PC-9 (cell line): Measurements from ENCODE around the gene METTL6. TPM values are rescaled to one million over a fixed set of nuclear protein-coding genes. Genes with fewer than 3 reads are reported as not detected.
"Not testable (repeated sequence)": the region's sequence is repeated elsewhere in the genome, so short reads cannot be mapped to it uniquely, and the experiment has no call there.

Experiments used
- BruUV-seq: library from RNA; stranded (reverse); fragments of 400-500 nt; replicated peaks from 2 replicates; lab custom pipeline; 2021; lab: Mats Ljungman, UMichigan
- CTCF ChIA-PET: fragments of 300-600 bp; sonication (Branson Sonifier 250); formaldehyde crosslinking; loops from one replicate; lab custom pipeline; 2022; ENCODE audit warnings: antibody characterized with exemption; lab: Charles Lee
- POLR2A ChIA-PET: fragments of 300-600 bp; sonication (Branson Sonifier 250); formaldehyde crosslinking; loops from one replicate; lab custom pipeline; 2022; ENCODE audit warnings: antibody characterized with exemption; ENCODE audit not compliant: unreplicated experiment; lab: Charles Lee
- DNase-seq, 2 experiments: peaks; one replicate each; pipeline versions ENCODE4 v3.0.0 to v3.0.0-alpha.2; 2015 to 2022; ENCODE audit warnings: mixed read lengths in 1 of 2
- H2AFZ ChIP-seq: fragments of 200-600 bp; sonication (generic); 2 replicates; pipeline ENCODE4 v1.8.1; 2017; ENCODE audit warnings: antibody characterized with exemption
- H3F3A ChIP-seq: fragments of 200-600 bp; sonication (generic); 2 replicates; pipeline ENCODE4 v1.8.1; 2017; ENCODE audit warnings: antibody characterized with exemption, mild to moderate bottlenecking, low read depth; ENCODE audit not compliant: insufficient read depth
- H3K27ac ChIP-seq: fragments of 200-600 bp; sonication (generic); 2 replicates; pipeline ENCODE4 v1.6.1; 2016; ENCODE audit warnings: mixed run types
- H3K27me3 ChIP-seq: fragments of 200-600 bp; sonication (generic); 2 replicates; pipeline ENCODE4 v1.6.1; 2016; ENCODE audit warnings: low read depth, mixed run types; ENCODE audit not compliant: insufficient read depth
- H3K36me3 ChIP-seq: fragments of 200-600 bp; sonication (generic); 2 replicates; pipeline ENCODE4 v1.6.1; 2016; ENCODE audit warnings: low read depth, mixed run types
- H3K4me1 ChIP-seq: fragments of 200-600 bp; sonication (generic); replicated peaks from 2 replicates; pipeline ENCODE4 v1.6.1; 2016; ENCODE audit warnings: mixed run types; ENCODE audit not compliant: insufficient read depth
- H3K4me2 ChIP-seq: fragments of 200-600 bp; sonication (generic); 2 replicates; pipeline ENCODE4 v1.6.1; 2017; ENCODE audit warnings: mixed run types
- H3K4me3 ChIP-seq: fragments of 200-600 bp; sonication (generic); 2 replicates; pipeline ENCODE4 v1.6.1; 2016; ENCODE audit warnings: mixed run types
- H3K79me2 ChIP-seq: fragments of 200-600 bp; sonication (generic); 2 replicates; pipeline ENCODE4 v1.6.1; 2017; ENCODE audit warnings: low read depth, mixed run types
- H3K9me2 ChIP-seq: fragments of 200-600 bp; sonication (generic); 2 replicates; pipeline ENCODE4 v1.8.1; 2017; ENCODE audit warnings: mild to moderate bottlenecking; ENCODE audit not compliant: insufficient read depth
- H3K9me3 ChIP-seq: fragments of 200-600 bp; sonication (generic); 2 replicates; pipeline ENCODE4 v1.8.1; 2016; ENCODE audit warnings: low read depth; ENCODE audit not compliant: insufficient read depth
- H4K20me1 ChIP-seq: fragments of 200-600 bp; sonication (generic); 2 replicates; pipeline ENCODE4 v1.8.1; 2017; ENCODE audit not compliant: insufficient read depth
- EZH2 ChIP-seq: fragments of 200-600 bp; sonication (generic); IDR thresholded peaks from 2 replicates; pipeline ENCODE4 v1.8.0; 2017; ENCODE audit warnings: antibody characterized with exemption, low read depth
- intact Hi-C: fragments of 100-400 bp; cut with micrococcal nuclease; formaldehyde crosslinking; loops from one replicate; pipeline ENCODE4 v1.10.0; 2022; ENCODE audit not compliant: unreplicated experiment
- total RNA-seq: library from RNA; stranded (reverse); gene quantifications from 2 replicates; pipeline ENCODE4 v1.2.3, GENCODE V29; 2021
- TF ChIP-seq, protein P1 (sequence below): fragments of 200-600 bp; sonication (generic); conservative IDR thresholded peaks from 2 replicates; pipeline ENCODE4 v1.6.1; 2017; ENCODE audit warnings: mixed run types, antibody characterized with exemption, mild to moderate bottlenecking, moderate library complexity

The METTL6 gene
- total RNA-seq, 1 experiment from 2014 or later, result 17.2 TPM

DNA sequence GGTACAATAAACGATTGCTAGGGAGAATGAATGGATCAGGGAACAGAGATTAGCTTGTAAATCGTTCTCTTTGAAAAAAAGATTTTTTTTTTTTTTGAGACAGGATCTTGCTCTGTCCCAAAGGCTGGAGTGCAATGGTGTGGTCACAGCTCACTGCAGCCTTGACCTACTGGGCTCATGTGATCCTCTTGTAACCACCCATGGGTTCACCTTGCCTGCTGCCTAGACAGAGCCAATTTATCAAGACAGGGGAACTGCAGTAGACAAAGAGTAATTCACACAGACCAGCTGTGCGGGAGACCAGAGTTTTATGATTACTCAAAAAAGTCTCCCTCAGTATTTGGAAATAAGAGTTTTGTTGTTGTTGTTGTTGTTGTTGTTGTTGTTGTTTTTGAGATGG, 39.6 kb downstream of the METTL6 start:
- POLR2A ChIA-PET, result no interaction called here
- H3K4me3 ChIP-seq, result no peak overlapping the region
- H3K79me2 ChIP-seq, result no peaks in the 10 kb centered on the region
- H3K4me2 ChIP-seq, result peak overlapping the region; percentile 32
- DNase-seq, result no peak
- intact Hi-C loops, result no loop called here
- H2AFZ ChIP-seq, result 0 out of 2 replicates have a peak overlapping the region, but pooled peaks have one; percentile 2
- peaks cover 12% of the 10 kb centered on the region for H3K4me1 ChIP-seq
- H3K9me2 ChIP-seq, result no peaks in the 10 kb centered on the region
- peak overlapping the region; percentile 40 for H3K27ac ChIP-seq
- TF ChIP-seq EZH2, result no peak
- TF ChIP-seq, protein P1, sequence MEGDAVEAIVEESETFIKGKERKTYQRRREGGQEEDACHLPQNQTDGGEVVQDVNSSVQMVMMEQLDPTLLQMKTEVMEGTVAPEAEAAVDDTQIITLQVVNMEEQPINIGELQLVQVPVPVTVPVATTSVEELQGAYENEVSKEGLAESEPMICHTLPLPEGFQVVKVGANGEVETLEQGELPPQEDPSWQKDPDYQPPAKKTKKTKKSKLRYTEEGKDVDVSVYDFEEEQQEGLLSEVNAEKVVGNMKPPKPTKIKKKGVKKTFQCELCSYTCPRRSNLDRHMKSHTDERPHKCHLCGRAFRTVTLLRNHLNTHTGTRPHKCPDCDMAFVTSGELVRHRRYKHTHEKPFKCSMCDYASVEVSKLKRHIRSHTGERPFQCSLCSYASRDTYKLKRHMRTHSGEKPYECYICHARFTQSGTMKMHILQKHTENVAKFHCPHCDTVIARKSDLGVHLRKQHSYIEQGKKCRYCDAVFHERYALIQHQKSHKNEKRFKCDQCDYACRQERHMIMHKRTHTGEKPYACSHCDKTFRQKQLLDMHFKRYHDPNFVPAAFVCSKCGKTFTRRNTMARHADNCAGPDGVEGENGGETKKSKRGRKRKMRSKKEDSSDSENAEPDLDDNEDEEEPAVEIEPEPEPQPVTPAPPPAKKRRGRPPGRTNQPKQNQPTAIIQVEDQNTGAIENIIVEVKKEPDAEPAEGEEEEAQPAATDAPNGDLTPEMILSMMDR, result no peak
- CTCF ChIA-PET, result interaction anchor here (0.7 kb wide), 1 partner anchor 273 kb away, joined by 3 read pairs; no protein-coding TSS in a partner anchor
- H3K27me3 ChIP-seq, result no peaks in the 10 kb centered on the region
- peaks cover 14% of the 10 kb centered on the region; the same call in 1 of the 2 replicates for H3F3A ChIP-seq
- no peaks in the 10 kb centered on the region for H3K36me3 ChIP-seq
- BruUV-seq, result no TSS peak
- H3K9me3 ChIP-seq, result peaks cover 13% of the 10 kb centered on the region; the same call in 1 of the 2 replicates
- no peaks in the 10 kb centered on the region for H4K20me1 ChIP-seq

DNA sequence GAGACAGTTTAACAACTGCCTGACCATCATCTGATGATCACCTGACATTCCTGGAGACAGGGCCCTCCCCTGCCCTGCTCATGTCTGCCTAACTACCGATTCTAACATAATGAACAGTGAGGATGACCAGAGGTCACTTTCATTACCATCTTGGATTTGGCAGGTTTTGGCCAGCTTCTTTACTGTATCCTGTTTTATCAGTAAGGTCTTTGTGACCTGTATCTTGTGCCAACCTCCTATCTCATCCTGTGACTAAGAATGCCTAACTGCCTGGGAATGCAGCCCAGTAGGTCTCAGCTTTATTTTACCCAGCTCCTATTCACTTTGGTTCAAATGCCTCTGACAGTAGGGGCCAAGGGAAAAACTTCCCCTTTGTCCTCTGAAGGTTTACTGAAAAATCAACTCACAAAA, 40.2 kb downstream of the METTL6 start:
- ChIA-PET CTCF (interaction anchor here (0.7 kb wide), 1 partner anchor 272 kb away, joined by 3 read pairs; no protein-coding TSS in a partner anchor), POLR2A (no interaction called here)
- BruUV-seq, result no TSS peak
- Histone ChIP-seq H3K9me2 (no peaks in the 10 kb centered on the region), H3K27ac (peak overlapping the region; percentile 40), H4K20me1 (no peaks in the 10 kb centered on the region), H3K79me2 (no peaks in the 10 kb centered on the region), H3K36me3 (no peaks in the 10 kb centered on the region), H2AFZ (0 out of 2 replicates have a peak overlapping the region, but pooled peaks have one; percentile 2), H3K27me3 (no peaks in the 10 kb centered on the region), H3K9me3 (peaks cover 13% of the 10 kb centered on the region; the same call in 1 of the 2 replicates), H3K4me2 (peak overlapping the region; percentile 32), H3K4me1 (peaks cover 12% of the 10 kb centered on the region), H3K4me3 (no peak overlapping the region), H3F3A (peaks cover 14% of the 10 kb centered on the region; the same call in 1 of the 2 replicates)
- DNase-seq, result peak; percentile 34 to 65
- intact Hi-C loops, result no loop called here
- no peak for TF ChIP-seq EZH2
- TF ChIP-seq, protein P1, result no peak

DNA sequence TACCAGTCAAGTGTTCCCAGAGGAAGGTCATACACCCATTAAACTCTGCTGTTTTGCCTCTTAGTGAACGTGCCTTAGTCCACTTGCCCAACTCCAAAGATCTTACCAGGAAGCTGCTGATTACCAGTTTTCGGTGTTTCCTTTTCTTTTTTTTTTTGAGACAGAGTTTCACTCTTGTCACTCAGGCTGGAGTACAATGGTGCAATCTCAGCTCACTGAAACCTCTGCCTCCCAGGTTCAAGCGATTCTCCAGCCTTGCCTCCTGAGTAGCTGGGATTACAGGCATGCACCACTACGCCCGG, 40.7 kb downstream of the METTL6 start:
- H3K27ac ChIP-seq, H4K20me1 ChIP-seq, H3K4me2 ChIP-seq, H3K79me2 ChIP-seq, POLR2A ChIA-PET, H3K27me3 ChIP-seq, H2AFZ ChIP-seq, H3K9me2 ChIP-seq, H3K4me3 ChIP-seq, intact Hi-C loops, DNase-seq, H3K36me3 ChIP-seq, BruUV-seq, CTCF ChIA-PET: not testable (repeated sequence)
- H3F3A ChIP-seq, result peaks cover 14% of the 10 kb centered on the region; the same call in 1 of the 2 replicates
- peaks cover 12% of the 10 kb centered on the region for H3K4me1 ChIP-seq
- H3K9me3 ChIP-seq, result peaks cover 13% of the 10 kb centered on the region; the same call in 1 of the 2 replicates
